ENCODE data around the gene MYOZ1.
"Not testable (repeated sequence)": the region's sequence is repeated elsewhere in the genome, so short reads cannot be mapped to it uniquely, and the experiment has no call there.

MYOZ1 gene
- 4.5 to 15.9 (median 8.2) reads per million in 17 experiments for total RNA-seq

GRCh38 chr10:73641328-73642060 is at the start of gene MYOZ1:
Gene MYOZ1, minus strand, starts transcription at chr10:73641474. Its CDS starts 1,457 bp downstream, at chr10:73640017.
- DNase-seq, result peak; percentile 62 to 84 (median 80)

DNA sequence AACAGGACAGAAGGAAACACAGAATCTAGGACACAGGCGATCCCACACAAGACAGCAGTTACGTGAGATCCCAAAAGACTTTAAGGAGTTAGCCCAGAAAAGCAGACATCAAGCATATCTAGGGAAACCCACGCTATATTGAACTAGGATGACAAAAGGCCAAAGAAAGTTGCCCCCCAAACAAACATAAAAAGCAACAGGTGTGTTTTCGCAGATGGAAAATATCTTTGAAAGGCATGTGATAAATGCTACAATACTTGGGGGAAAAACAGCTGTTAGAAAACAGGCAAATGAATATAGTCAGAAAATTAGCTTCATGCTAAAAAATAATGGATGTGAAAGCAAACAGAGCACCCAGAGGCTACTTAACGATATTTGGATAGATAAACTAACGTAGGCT is 49.5 kb upstream of the MYOZ1 start:
- DNase-seq, result not testable (repeated sequence)

DNA sequence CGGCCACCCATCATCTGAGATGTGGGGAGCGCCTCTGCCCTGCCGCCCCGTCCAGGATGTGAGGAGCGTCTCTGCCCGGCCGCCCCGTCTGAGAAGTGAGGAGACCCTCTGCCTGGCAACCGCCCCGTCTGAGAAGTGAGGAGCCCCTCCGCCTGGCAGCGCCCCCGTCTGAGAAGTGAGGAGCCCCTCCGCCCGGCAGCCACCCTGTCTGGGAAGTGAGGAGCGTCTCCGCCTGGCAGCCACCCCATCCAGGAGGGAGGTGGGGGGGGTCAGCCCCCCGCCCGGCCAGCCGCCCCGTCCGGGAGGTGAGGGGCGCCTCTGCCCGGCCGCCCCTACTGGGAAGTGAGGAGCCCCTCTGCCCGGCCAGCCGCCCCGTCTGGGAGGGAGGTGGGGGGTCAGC is 48.3 kb upstream of the MYOZ1 start:
- DNase-seq, result not testable (repeated sequence)

GRCh38 chr10:73687641-73688040 is 46.4 kb upstream of the MYOZ1 start:
- not testable (repeated sequence) for DNase-seq

DNA sequence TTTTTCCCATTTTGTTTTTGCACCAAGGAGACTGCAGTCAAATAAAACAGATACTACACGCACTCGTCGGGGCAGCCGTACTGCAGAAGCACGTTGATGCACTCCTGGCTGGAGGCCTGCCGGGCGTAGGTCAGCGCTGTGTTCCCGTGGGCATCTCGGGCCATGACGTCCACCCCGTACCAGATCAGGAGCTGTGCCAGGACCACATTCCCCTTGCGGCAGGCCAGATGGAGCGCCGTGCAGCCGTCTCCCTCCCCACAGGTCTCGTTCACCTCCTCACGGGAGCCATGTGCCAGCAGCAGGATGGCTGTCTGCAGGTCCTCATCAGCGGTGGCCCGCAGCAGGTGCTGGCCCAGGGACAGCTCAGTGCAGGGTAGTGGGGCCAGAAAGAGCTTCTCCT is 33.3 kb upstream of the MYOZ1 start:
- not testable (repeated sequence) for DNase-seq

DNA sequence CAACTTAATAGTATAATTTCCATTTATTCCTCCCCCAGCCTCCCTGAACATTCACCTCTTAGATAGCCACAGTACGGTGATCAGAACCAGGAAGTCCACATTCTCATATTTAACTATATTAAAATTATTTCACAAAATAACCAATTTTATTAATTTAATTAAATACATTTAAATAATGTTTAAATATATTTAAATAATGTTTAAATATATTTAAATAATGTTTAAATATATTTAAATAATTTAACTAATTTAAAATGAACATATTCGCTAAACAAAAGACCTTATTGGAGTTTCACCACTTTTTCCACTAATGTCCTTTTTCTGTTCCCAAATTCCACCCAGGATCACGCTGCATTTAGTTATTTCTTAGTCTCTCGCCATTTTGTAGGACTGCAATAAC is 27.1 kb upstream of the MYOZ1 start:
- DNase-seq, result not testable (repeated sequence)

- DNase-seq, result peak in 1 of 4 experiments; percentile 0
Measured at GRCh38 chr10:73666153-73666809, 25.0 kb upstream of the MYOZ1 start.

- DNase-seq, result not testable (repeated sequence)
Measured at GRCh38 chr10:73665581-73665980, 24.3 kb upstream of the MYOZ1 start.

DNA sequence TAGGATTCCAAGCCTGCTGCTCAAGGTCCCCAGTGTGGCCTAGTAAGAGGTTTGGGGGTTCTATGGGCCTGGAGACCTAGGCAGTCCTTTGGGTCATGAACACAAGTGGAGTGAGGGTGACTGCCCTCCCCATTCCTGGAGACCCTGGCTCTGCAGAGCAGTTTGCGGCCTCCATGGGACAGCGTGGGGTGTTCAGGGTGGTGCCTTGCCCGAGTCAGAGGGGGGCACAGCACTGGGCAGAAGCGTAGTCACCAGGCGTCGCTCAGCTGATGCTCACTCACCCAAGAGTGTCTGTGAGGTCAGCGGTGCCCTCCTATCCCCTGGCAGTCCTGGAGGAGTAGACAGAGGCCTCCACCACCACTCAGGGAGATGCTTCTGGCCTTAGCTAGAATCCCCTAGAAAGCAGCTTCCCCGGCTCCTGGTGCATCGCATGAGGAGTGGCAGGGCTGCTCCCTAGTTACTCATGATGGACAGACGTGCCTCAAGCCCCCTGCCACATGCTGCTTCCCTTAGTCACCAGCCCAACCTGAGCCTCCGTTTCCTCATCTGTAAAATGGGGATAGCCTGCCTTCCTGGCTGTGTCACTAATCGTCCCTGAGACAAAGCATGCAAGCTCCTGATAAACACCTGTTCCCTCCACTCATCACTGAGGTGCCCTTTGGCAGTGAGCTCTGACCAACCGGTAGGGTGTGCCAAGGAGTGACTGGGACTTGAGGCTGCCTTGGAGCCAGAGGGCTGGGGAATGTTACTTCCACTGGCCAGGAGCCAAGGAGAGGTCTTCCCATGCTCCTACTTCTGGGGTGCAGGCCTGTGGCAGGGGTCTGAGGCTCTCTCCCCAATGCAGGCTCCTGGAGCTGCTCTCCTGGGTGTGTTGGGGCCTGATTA is 23.1 kb upstream of the MYOZ1 start:
- not testable (repeated sequence) for DNase-seq

DNA sequence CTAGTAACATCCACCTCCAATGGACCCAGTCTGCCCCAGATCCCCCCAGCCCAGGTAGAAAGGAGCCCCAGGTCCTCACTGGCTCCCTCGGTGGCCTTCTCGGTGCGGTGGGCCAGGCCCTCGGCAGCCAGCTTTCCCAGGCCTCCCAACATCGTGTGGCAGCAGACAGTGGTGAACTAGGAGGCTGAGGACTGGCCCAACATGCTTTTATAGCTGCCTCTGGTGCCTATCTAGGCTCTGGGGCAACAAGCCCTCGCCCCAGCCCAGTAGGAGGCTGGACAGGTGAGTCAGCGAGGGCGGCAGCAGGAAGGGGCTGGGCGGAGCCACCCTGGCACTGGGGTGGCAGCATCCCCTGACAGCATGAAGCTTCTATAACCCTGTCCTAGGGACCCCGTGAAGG is 22.3 kb upstream of the MYOZ1 start:
- DNase-seq, result not testable (repeated sequence)

DNA sequence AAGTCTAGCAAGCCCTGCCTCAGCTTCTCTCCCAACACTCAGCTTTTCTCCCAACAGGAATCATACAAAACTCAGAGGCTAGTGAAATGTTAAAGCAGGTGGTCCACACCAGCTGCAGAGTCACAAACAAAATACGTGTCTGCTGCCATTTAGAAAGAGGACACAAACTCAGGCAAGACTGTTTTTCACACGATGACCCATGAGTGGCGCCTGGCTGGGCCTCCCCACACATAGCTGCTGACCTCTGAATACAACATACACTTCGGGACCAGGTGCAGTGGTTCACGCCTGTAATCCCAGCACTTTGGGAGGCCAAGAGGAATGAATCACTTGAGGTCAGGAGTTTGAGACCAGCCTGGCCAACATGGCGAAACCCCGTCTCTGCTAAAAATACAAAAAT is 21.4 kb upstream of the MYOZ1 start:
- not testable (repeated sequence) for DNase-seq

GRCh38 chr10:73655990-73656298 is 14.7 kb upstream of the MYOZ1 start, which contains the start of gene SYNPO2L:
Gene SYNPO2L, minus strand, starts transcription at chr10:73656029. Its CDS starts 107 bp downstream, at chr10:73655922.
- no peak for DNase-seq

GRCh38 chr10:73655257-73655989 is 14.1 kb upstream of the MYOZ1 start:
- DNase-seq, result peak in 2 of 4 experiments; percentile 13 to 24

- peak in 3 of 4 experiments; percentile 20 to 35 (median 34) for DNase-seq
Measured at GRCh38 chr10:73653701-73654100, 12.4 kb upstream of the MYOZ1 start.

DNA sequence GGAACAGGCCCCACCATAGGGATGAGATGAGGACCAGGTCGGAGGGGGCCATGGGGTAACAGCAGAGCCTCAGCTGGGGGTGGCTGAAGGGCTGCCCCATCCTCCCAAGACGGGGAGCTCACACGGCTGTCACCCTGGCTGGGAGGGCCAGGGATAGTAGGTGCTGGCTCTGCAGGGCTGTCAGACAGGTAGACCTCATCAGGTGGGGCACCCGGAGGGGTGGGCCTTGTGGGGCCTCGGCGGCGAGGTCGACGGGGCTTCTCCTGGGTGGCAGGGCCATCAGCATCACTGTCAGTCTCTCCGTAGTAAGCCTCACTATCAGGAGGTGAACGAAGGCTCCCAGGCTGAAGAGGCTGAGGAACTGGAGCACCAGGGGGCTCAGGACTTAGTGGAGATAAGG is 11.9 kb upstream of the MYOZ1 start:
- no peak for DNase-seq

DNA sequence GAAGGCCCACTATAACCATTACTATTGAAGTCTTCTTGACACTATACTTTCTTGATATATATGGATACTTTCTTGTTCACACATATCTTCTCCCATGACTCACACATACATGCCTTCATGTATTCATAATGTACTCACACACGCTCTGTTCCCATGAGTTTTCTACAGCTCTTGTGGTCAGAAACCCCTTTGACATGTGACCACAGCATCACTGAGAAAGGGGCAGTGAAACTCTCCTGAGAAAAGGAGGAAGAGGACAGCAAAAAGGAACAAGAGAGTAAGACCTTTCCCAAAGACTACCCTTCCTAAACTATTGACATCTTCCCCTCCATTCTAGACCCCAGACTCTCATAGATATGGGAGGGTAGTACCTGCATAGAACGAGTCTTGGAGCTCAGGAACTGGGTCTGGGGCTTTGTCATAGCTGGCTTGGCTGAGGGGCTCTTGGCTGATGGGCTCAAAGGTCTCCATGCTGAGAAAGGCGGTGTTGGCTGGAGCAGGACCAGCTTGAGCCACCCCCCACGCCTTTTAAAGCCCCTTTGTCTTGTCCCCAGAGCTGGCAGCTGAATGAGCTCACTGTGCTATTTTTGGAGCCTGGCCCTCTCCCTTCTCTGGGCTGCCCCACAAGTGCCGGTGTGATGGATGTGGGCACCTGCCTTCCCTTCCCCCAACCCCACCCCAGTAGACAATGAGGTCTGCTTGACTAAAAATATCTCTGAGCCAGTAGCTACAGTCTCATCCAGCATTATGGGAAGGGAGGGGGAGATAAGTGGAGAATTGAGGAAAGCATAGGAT is 9.5 kb upstream of the MYOZ1 start:
- DNase-seq, result peak; percentile 67 to 88 (median 74)

DNA sequence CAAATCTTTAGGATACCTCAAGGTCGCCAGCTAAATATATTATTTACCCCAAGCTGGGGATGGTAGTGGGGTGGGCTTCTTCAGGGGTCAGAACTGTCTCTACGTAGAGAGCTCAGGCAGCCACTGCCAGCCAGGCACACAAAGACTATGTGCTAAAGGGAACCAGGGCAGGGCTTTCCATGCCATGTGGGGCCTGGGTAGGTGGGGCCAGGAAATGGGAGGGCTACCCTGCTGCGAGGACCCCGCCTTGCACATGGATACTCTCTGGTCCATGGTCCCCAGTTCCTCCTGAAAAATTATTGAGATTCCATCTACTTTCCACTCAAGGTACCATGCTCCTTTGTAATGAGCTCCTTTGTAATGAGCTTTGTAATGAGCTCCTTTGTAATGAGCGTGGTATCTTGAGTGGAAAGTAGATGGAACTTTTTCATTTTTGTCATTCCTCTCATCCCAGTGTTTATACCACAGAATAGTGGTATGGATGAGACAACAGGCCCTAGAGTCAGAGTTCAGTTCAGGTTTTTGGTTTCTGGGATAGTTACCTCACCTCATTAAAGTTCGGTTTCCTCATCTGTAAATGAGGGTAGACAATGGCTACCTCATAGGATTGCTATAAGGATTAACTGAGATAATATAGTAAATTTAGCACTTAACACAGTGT is 8.7 kb upstream of the MYOZ1 start:
- DNase-seq, result no peak

- no peak for DNase-seq
Measured at GRCh38 chr10:73648975-73649829, 7.9 kb upstream of the MYOZ1 start.

GRCh38 chr10:73647875-73648651 is 6.8 kb upstream of the MYOZ1 start:
- no peak for DNase-seq

Measured in suppressor macrophage (primary cell).